Measurements from ENCODE around the gene HLCS. TPM values are rescaled to one million over a fixed set of nuclear protein-coding genes. Genes with fewer than 3 reads are reported as not detected.

Gene HLCS
- total RNA-seq, 1 donor from 2014 or later = 21.9 TPM

DNA sequence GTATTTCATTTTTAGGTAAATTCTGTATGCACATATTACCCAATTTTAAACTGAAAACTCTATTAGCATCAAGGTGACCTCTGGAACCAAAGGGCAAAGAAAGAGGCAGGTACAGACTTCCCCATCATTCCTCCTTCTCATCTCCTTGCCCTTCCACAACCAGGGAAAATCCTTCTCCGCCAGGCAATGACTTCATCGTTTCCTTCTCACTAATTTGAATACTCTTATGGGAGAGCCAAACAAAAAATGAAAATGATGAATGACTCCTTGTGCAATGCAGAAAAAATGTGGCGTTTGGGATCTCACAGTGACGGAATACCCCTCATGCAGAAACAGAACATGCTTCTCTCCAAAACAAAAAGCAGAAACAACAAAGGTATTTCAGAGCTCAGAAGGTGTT is 83.7 kb downstream of the HLCS start:
- peaks cover 11% of the 10 kb centered on the region for H3K9me3 Mint-ChIP-seq
- peaks cover 2% of the 10 kb centered on the region for H3K4me1 Mint-ChIP-seq

DNA sequence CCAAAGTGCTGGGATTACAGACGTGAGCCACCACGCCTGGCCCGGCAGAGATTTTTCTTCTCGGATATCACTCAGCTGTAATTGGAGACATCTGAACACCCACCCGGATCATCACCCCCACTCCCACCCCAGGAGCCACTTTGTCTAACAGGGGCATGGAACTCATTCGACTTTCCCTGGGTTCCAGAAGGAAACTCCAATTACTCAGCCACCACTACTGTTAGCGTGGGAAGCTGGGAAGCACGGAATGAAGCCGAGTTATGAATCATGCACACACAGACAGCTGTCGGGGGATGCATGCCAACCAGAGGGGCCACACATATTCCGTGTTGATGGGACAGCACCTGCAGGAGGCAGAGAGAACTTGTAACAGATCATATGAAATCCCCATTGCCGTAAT is 85.2 kb downstream of the HLCS start:
- DNase-seq (ENCODE audit: low read depth, low spot score) = no peak
- Mint-ChIP-seq H3K27me3 (ENCODE audit: low read depth) (no peaks in the 10 kb centered on the region), H3K4me3 (no peak overlapping the region), H3K9me3 (peaks cover 19% of the 10 kb centered on the region), H3K27ac (ENCODE audit: unreplicated experiment) (no peak overlapping the region), H3K36me3 (ENCODE audit: low read depth) (peaks cover 55% of the 10 kb centered on the region), H3K4me1 (no peaks in the 10 kb centered on the region)
- TF ChIP-seq, protein P1, sequence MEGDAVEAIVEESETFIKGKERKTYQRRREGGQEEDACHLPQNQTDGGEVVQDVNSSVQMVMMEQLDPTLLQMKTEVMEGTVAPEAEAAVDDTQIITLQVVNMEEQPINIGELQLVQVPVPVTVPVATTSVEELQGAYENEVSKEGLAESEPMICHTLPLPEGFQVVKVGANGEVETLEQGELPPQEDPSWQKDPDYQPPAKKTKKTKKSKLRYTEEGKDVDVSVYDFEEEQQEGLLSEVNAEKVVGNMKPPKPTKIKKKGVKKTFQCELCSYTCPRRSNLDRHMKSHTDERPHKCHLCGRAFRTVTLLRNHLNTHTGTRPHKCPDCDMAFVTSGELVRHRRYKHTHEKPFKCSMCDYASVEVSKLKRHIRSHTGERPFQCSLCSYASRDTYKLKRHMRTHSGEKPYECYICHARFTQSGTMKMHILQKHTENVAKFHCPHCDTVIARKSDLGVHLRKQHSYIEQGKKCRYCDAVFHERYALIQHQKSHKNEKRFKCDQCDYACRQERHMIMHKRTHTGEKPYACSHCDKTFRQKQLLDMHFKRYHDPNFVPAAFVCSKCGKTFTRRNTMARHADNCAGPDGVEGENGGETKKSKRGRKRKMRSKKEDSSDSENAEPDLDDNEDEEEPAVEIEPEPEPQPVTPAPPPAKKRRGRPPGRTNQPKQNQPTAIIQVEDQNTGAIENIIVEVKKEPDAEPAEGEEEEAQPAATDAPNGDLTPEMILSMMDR (conservative IDR thresholded peaks at IDR 0.05) = no peak

More for the DNA sequence above, 83.7 kb downstream of the HLCS start:
- Mint-ChIP-seq H3K27ac (ENCODE audit: unreplicated experiment) (no peak overlapping the region), H3K27me3 (ENCODE audit: low read depth) (no peaks in the 10 kb centered on the region), H3K36me3 (ENCODE audit: low read depth) (peaks cover 46% of the 10 kb centered on the region), H3K4me3 (no peak overlapping the region)
- DNase-seq (ENCODE audit: low read depth, low spot score) = no peak
- TF ChIP-seq, protein P1 (conservative IDR thresholded peaks at IDR 0.05) = no peak

DNA sequence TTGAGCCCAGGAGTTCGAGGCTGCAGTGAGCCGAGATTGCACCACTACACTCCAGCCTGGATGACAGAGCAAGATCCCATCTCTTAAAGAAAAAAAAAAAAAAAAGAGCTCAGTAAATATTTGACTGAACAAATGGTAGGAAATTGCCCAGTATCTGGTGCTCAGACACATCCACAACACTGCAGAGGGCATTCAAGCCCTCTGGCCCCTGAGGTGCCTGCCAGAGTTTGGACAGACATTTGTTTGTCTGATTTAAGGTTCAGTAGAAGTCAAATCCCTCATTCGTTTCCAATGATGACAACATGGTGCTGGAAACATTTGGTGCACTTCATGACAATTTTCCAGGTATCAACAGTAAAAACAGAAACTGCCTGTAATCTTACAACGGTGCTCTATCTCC is 86.6 kb downstream of the HLCS start:
- H3K9me3 Mint-ChIP-seq = peaks cover 19% of the 10 kb centered on the region
- no peak overlapping the region for H3K4me3 Mint-ChIP-seq
- no peak overlapping the region for H3K27ac Mint-ChIP-seq (ENCODE audit: unreplicated experiment)
- no peak for DNase-seq (ENCODE audit: low read depth, low spot score)
- TF ChIP-seq, protein P1 (conservative IDR thresholded peaks at IDR 0.05) = no peak
- peaks cover 50% of the 10 kb centered on the region for H3K36me3 Mint-ChIP-seq (ENCODE audit: low read depth)
- H3K27me3 Mint-ChIP-seq (ENCODE audit: low read depth) = no peaks in the 10 kb centered on the region
- H3K4me1 Mint-ChIP-seq = no peaks in the 10 kb centered on the region

DNA sequence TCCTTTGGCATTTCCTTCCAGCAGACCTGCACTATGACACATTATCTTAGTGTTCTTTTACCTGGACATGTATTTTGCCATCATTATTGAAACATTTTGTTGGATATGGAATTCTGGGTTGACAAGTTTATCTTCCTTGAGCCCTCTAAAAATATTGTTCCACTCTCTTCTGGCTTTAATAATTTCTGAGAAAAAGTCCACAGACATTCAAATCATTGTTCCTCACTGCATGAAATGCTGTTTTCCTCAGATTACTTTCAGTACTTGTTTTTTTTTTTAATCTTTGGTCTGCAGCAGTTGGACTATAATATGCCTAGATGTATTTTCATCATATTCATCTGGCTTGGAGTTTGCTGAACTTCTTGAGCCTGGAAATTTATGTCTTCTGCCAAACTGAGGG is 88.7 kb downstream of the HLCS start:
- Mint-ChIP-seq H3K27me3 (ENCODE audit: low read depth) (no peaks in the 10 kb centered on the region), H3K9me3 (peaks cover 16% of the 10 kb centered on the region), H3K4me3 (no peak overlapping the region), H3K4me1 (no peaks in the 10 kb centered on the region), H3K36me3 (ENCODE audit: low read depth) (peaks cover 32% of the 10 kb centered on the region), H3K27ac (ENCODE audit: unreplicated experiment) (no peak overlapping the region)
- DNase-seq (ENCODE audit: low read depth, low spot score) = no peak
- TF ChIP-seq, protein P1 (conservative IDR thresholded peaks at IDR 0.05) = no peak

DNA sequence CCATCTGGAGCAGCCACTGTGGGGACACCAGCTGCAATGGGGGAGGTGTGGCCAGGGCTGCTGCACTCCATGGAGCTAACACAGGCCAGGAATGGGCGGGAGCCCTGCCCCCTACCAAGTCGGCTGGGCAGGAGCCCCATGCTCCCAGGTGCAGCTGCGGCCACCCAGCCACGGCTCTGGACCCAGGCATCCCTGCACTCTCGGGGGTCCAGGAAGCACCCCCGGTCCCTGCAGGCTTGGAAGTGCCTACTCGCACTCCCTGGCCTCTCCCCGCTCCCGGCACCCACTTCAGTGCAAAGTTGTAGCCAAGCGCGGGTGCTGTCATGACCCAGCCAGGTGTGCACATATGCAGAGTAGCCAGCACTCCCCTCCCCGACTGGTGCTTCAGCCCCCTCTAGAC is 91.8 kb downstream of the HLCS start:
- Mint-ChIP-seq H3K36me3 (ENCODE audit: low read depth) (peaks cover 17% of the 10 kb centered on the region), H3K4me1 (no peaks in the 10 kb centered on the region), H3K27ac (ENCODE audit: unreplicated experiment) (no peak overlapping the region), H3K9me3 (peaks cover 16% of the 10 kb centered on the region), H3K4me3 (no peak overlapping the region), H3K27me3 (ENCODE audit: low read depth) (no peaks in the 10 kb centered on the region)
- TF ChIP-seq, protein P1 (conservative IDR thresholded peaks at IDR 0.05) = no peak
- DNase-seq (ENCODE audit: low read depth, low spot score) = no peak

DNA sequence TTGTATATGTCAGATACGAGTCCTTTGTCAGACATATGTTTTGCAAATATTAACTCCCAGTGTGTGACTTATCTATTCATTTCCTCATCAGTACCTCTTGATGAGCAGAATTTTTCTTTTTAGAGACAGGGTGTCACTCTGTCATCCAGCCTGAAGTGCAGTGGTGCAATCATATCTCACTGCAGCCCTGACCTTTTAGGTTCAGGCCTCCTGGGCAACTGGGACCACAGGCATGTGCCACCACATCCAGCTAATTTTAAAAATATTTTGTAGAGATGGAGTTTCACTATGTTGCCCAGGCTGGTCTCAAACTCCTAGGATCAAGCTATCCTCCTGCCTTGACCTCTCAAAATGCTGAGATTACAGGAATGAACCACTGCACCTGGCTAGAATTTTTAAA is 93.0 kb downstream of the HLCS start:
- H3K36me3 Mint-ChIP-seq (ENCODE audit: low read depth) = peaks cover 17% of the 10 kb centered on the region
- no peak overlapping the region for H3K4me3 Mint-ChIP-seq

More for the DNA sequence above, 93.0 kb downstream of the HLCS start:
- DNase-seq (ENCODE audit: low read depth, low spot score) = no peak
- Mint-ChIP-seq H3K27ac (ENCODE audit: unreplicated experiment) (no peak overlapping the region), H3K9me3 (peaks cover 16% of the 10 kb centered on the region), H3K27me3 (ENCODE audit: low read depth) (no peaks in the 10 kb centered on the region), H3K4me1 (no peaks in the 10 kb centered on the region)
- TF ChIP-seq, protein P1 (conservative IDR thresholded peaks at IDR 0.05) = no peak
